Right renal pelvis (tissue), 4 donors: Measurements from ENCODE around the gene DCLRE1B. TPM values are rescaled to one million over a fixed set of nuclear protein-coding genes. Genes with fewer than 3 reads are reported as not detected.
"Not testable (repeated sequence)": the region's sequence is repeated elsewhere in the genome, so short reads cannot be mapped to it uniquely, and the experiment has no call there.

Source experiments
- DNase-seq, 4 donors: peaks; one replicate each; pipeline ENCODE4 v3.0.0-alpha.2; 2013; ENCODE audit warnings: low read depth in 4 of 4, low spot score in 3 of 4, missing footprints in 1 of 4
- polyA plus RNA-seq, 4 donors: library from polyadenylated mRNA; unstranded; fragments of 120-200 nt; gene quantifications; one replicate each; pipeline ENCODE4 v1.2.1, GENCODE V29; 2013; ENCODE audit not compliant: insufficient read length in 4 of 4

DCLRE1B gene
- polyA plus RNA-seq, 4 donors = 10.2 to 12.7 (median 11.1) TPM

GRCh38 chr1:113946112-113946511 is 41.0 kb downstream of the DCLRE1B start:
- no peak for DNase-seq

- DNase-seq = no peak
Observed at GRCh38 chr1:113946678-113947387, 41.7 kb downstream of the DCLRE1B start.

GRCh38 chr1:113947388-113948107 is 42.4 kb downstream of the DCLRE1B start:
- DNase-seq = no peak

- not testable (repeated sequence) for DNase-seq
Observed at GRCh38 chr1:113948151-113948550, 43.0 kb downstream of the DCLRE1B start.

GRCh38 chr1:113949007-113949406 is 43.9 kb downstream of the DCLRE1B start:
- DNase-seq = no peak

GRCh38 chr1:113950908-113951307 is 45.8 kb downstream of the DCLRE1B start:
- DNase-seq = no peak

GRCh38 chr1:113951719-113952118 is 46.6 kb downstream of the DCLRE1B start:
- no peak for DNase-seq

- DNase-seq = no peak
Observed at GRCh38 chr1:113957984-113958383, 52.9 kb downstream of the DCLRE1B start.

- no peak for DNase-seq
Observed at GRCh38 chr1:113958691-113959090, 53.6 kb downstream of the DCLRE1B start.

- DNase-seq = no peak
Observed at GRCh38 chr1:113963281-113963906, 58.3 kb downstream of the DCLRE1B start.

Other genes starting within 250 kb of the DCLRE1B start
- gene PHTF1, start 145.8 kb upstream of the DCLRE1B start, polyA plus RNA-seq = 10 to 100 TPM; 23.3 to 24.8 (median 23.9) TPM
- 10 to 100 TPM; 24.1 to 32.5 (median 27.7) TPM for gene RSBN1, start 92.8 kb upstream of the DCLRE1B start, polyA plus RNA-seq
- gene PTPN22, start 33.6 kb upstream of the DCLRE1B start, polyA plus RNA-seq = under 1 TPM; 0.27 to 0.51 (median 0.44) TPM
- gene BCL2L15, start 17.7 kb upstream of the DCLRE1B start, polyA plus RNA-seq = under 1 TPM; 0.56 to 0.90 (median 0.63) TPM
- gene AP4B1, start 527 bp upstream of the DCLRE1B start, polyA plus RNA-seq = 10 to 100 TPM; 24.0 to 33.0 (median 26.0) TPM
- 10 to 100 TPM; 38.7 to 47.9 (median 44.7) TPM for gene HIPK1, start 24.0 kb downstream of the DCLRE1B start, polyA plus RNA-seq
- gene OLFML3, start 74.1 kb downstream of the DCLRE1B start, polyA plus RNA-seq = 100 to 1,000 TPM; 131 to 178 (median 166) TPM
- 1 to 10 TPM; 1.3 to 1.7 (median 1.5) TPM for gene SYT6, start 248.5 kb downstream of the DCLRE1B start, polyA plus RNA-seq